ENCODE measurements around the gene TNFRSF19.
A peak's percentile ranks its signal among the peaks of the same experiment; 100 is the strongest.

The TNFRSF19 gene

GRCh38 chr13:23554000-23554399 is 16.2 kb upstream of the TNFRSF19 start (continued):
- no peak for TF ChIP-seq ZNF518A (tag by site-specific recombination; conservative IDR thresholded peaks at IDR 0.05; ENCODE audit: low read depth)
- no peak for TF ChIP-seq HIC1 (tag by site-specific recombination; IDR thresholded peaks at IDR 0.05)
- TF ChIP-seq ZNF76 (tag by site-specific recombination; IDR thresholded peaks at IDR 0.05; ENCODE audit: borderline replicate concordance, low read depth), result no peak
- no peak for TF ChIP-seq ZNF175 (tag by site-specific recombination; IDR thresholded peaks at IDR 0.05)

GRCh38 chr13:23557043-23557442 is 13.2 kb upstream of the TNFRSF19 start:
- Histone ChIP-seq H3K36me3 (ENCODE audit: control insufficient read depth in 2 of 2, insufficient read depth in 1 of 2, low read length in 2 of 2) (no peaks in the 10 kb centered on the region), H3K9me3 (ENCODE audit: control insufficient read depth, insufficient read depth, low read depth, low read length) (no peaks in the 10 kb centered on the region), H3K4me3 (ENCODE audit: low read depth, low read length) (no peak overlapping the region), H3K27ac (ENCODE audit: extremely low read depth, low read depth, low read length) (no peak overlapping the region), H3K4me1 (ENCODE audit: control insufficient read depth, insufficient read depth, low read length) (no peaks in the 10 kb centered on the region)
- CTCF ChIA-PET, result no interaction called here
- POLR2A ChIA-PET, result no interaction called here
- TF ChIP-seq ZNF18 (tag by site-specific recombination; IDR thresholded peaks at IDR 0.05) (peak; percentile 87), BCL11A (tag by site-specific recombination; IDR thresholded peaks at IDR 0.05; ENCODE audit: low read depth) (no peak)

GRCh38 chr13:23557733-23558132 is 12.5 kb upstream of the TNFRSF19 start:
- no peaks in the 10 kb centered on the region for H3K4me1 ChIP-seq (ENCODE audit: control insufficient read depth, insufficient read depth, low read length)
- ChIA-PET CTCF (no interaction called here), POLR2A (no interaction called here)
- H3K36me3 ChIP-seq (ENCODE audit: control insufficient read depth in 2 of 2, insufficient read depth in 1 of 2, low read length in 2 of 2), result no peaks in the 10 kb centered on the region
- no peak overlapping the region for H3K4me3 ChIP-seq (ENCODE audit: low read depth, low read length)
- no peaks in the 10 kb centered on the region for H3K9me3 ChIP-seq (ENCODE audit: control insufficient read depth, insufficient read depth, low read depth, low read length)
- H3K27ac ChIP-seq (ENCODE audit: extremely low read depth, low read depth, low read length), result no peak overlapping the region
- TF ChIP-seq ZNF112 (tag by site-specific recombination; IDR thresholded peaks at IDR 0.05), result no peak
- TF ChIP-seq ZNF585B (tag by site-specific recombination; IDR thresholded peaks at IDR 0.05), result no peak
- TF ChIP-seq ZNF239 (tag by site-specific recombination; IDR thresholded peaks at IDR 0.05), result 0 out of 2 replicates have a peak, but pooled peaks have one; percentile 4
- no peak for TF ChIP-seq ZNF404 (tag by site-specific recombination; IDR thresholded peaks at IDR 0.05)
- no peak for TF ChIP-seq IKZF3 (tag by site-specific recombination; IDR thresholded peaks at IDR 0.05)
- TF ChIP-seq ZBTB17 (tag by site-specific recombination; IDR thresholded peaks at IDR 0.05), result no peak
- no peak for TF ChIP-seq ZNF521 (tag by site-specific recombination; IDR thresholded peaks at IDR 0.05)
- no peak for TF ChIP-seq ZNF707 (tag by site-specific recombination; IDR thresholded peaks at IDR 0.05)
- no peak for TF ChIP-seq ZNF658 (tag by site-specific recombination; IDR thresholded peaks at IDR 0.05)
- no peak for TF ChIP-seq ZNF621 (tag by site-specific recombination; IDR thresholded peaks at IDR 0.05)
- no peak for TF ChIP-seq ZNF394 (tag by site-specific recombination; IDR thresholded peaks at IDR 0.05; ENCODE audit: borderline replicate concordance)
- TF ChIP-seq SP2 (tag by site-specific recombination; IDR thresholded peaks at IDR 0.05), result no peak
- no peak for TF ChIP-seq WT1 (tag by site-specific recombination; IDR thresholded peaks at IDR 0.05)
- 0 out of 2 replicates have a peak, but pooled peaks have one; percentile 54 for TF ChIP-seq ZNF571 (tag by site-specific recombination; IDR thresholded peaks at IDR 0.05)
- no peak for TF ChIP-seq ZNF768 (tag by site-specific recombination; IDR thresholded peaks at IDR 0.05)
- TF ChIP-seq RBAK (tag by site-specific recombination; IDR thresholded peaks at IDR 0.05), result no peak
- no peak for TF ChIP-seq REPIN1 (tag by site-specific recombination; IDR thresholded peaks at IDR 0.05; ENCODE audit: low read depth)
- TF ChIP-seq ZNF664 (tag by site-specific recombination; IDR thresholded peaks at IDR 0.05), result no peak
- no peak for TF ChIP-seq ZBTB20 (tag by site-specific recombination; IDR thresholded peaks at IDR 0.05)
- no peak for TF ChIP-seq ELK4 (IDR thresholded peaks at IDR 0.05; ENCODE audit: borderline replicate concordance, low read depth, low read length)

Data from HEK293 (cell line).